Kidney tubule cell (primary cell): ENCODE measurements around the gene TUT1.
"Not testable (repeated sequence)": the region's sequence is repeated elsewhere in the genome, so short reads cannot be mapped to it uniquely, and the experiment has no call there.

ENCODE experiments used
- DNase-seq: peaks from one replicate; pipeline ENCODE4 v3.0.0-alpha.2; 2018; ENCODE audit warnings: low spot score

TUT1 gene, protein sequence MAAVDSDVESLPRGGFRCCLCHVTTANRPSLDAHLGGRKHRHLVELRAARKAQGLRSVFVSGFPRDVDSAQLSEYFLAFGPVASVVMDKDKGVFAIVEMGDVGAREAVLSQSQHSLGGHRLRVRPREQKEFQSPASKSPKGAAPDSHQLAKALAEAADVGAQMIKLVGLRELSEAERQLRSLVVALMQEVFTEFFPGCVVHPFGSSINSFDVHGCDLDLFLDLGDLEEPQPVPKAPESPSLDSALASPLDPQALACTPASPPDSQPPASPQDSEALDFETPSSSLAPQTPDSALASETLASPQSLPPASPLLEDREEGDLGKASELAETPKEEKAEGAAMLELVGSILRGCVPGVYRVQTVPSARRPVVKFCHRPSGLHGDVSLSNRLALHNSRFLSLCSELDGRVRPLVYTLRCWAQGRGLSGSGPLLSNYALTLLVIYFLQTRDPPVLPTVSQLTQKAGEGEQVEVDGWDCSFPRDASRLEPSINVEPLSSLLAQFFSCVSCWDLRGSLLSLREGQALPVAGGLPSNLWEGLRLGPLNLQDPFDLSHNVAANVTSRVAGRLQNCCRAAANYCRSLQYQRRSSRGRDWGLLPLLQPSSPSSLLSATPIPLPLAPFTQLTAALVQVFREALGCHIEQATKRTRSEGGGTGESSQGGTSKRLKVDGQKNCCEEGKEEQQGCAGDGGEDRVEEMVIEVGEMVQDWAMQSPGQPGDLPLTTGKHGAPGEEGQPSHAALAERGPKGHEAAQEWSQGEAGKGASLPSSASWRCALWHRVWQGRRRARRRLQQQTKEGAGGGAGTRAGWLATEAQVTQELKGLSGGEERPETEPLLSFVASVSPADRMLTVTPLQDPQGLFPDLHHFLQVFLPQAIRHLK

DNA sequence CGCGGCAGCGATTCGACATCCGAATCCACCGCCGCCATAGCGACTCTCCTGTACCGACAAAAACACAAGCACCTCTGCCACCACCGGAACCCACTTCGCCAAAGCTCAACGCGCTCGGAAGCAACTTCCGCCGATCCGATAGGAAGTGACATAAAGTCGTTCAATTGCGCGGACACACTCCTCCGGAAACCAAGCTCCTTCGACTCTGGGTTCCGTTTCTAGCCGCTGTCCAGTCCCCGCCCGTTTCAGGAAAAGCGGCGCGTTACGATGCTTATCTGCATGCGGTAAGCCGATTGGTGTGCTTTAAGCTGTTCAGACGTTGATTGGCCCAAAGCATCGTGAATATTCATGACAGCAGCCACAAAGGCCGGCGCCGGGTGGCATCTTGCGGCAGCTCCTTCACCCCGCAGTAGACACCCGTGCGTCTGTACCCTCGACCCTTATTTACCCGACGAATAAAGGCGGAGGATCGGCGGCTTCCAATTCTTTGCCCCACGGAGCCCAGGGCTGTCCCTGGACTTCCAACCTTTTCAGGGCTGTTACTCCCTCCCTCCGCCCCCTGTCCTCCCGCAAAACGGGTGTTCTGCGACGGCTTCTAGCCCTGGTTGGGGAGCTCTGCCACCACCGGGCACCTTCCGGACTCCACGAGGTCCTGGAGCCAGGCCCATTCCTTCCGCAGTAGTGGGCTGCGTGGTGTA is at the start of gene TUT1:
Gene TUT1, minus strand, starts transcription at position 76 of the 698 bp plus-strand sequence. Its CDS starts 38 bp downstream, at position 38.
- peak; percentile 99 for DNase-seq

DNA sequence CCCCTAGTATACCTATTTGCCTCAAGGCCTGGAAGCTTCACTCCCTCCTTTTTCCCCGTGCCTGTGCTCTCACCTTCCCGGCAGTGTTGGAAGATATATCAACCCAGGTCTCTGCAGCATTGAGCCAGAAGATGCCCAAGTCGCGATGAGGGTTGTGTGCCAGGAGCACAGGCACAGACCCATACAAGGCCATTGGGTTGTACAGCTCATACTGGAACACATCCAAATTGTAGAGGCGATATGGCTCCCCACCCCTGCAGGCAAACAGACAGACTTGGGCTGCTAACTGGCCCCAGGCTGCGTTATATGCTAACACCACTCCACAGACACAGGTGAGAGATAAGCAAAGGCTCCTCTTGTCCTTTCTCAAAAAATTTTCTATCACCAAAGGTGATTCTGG is 41.2 kb upstream of the TUT1 start:
- DNase-seq, result no peak

DNA sequence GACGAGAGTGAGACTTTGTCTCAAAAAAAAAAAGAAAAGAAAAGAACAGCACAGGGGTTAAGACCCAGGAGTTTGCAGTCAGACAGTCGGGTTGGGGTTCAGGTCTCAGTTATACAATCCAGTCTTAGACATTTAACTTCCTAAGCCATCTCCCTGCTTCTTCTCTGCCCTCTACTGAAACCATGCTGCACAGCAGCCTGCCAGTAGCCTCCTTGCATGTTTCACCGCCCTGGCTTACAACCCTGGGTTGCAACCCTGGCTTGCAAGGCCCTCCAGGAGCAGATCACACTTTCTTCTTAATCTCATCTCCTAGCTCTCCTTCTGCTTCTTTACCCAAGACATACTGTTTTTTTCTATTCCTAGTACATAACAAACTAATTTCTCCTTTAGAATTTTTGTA is 36.4 kb upstream of the TUT1 start:
- DNase-seq, result no peak

DNA sequence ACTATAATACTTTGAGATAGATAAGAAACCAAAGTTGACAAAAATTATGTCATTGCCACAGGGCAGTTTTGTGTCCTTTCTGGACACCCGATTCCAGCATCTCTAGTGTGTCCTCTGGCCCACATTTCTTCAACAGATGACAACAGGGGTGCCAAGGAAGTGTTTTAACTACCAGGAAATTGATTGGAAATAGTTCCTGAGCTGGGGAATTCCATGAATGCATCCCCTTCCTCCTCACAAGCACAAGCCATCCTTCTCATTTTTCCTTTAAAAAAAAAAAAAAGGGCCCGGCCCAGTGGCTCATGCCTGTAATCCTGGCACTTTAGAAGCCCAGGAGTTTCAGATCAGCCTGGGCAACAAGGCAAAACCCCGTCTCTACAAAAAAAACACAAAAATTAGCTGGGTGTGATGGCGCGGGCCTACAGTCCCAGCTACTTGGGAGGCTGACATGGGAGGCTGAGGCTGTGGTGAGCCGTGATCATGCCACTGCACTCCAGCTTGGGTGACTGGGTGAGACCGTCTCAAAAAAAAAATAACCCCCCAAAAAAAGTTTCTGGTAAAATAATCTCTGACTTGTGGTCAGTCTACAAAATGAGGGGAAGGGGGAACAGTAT is 31.3 kb upstream of the TUT1 start:
- no peak for DNase-seq

GRCh38 chr11:62621567-62622470 is 30.5 kb upstream of the TUT1 start, which contains the start of gene B3GAT3:
TSS of gene B3GAT3 (minus strand) at chr11:62621986. CDS start at chr11:62621947, 39 bp downstream.
- peak; percentile 99 for DNase-seq

DNA sequence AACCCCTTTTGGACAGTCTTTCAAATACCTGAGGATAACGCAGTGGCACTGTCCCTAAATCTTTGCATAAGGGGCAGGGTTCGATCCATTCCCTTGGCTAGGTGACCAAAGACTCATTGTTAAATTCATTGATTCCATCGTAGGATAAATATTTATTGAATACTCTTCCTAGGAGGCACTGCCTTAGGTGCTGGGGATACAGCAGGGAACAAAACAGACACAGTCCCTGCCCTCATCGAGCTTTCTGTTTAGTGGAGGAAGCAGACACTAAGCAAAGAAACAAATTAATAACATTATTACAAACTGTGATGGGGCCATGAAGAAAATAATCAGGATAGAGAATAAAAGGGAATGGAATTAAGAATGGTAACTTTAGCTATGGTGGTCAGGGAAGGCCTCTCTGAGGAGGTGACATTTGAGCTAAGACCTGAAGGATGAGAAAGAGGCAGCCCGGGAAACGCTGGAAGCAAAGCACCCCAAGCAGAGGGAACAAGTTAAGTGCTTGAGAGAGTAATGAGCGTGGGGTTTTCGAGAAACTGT is 29.8 kb upstream of the TUT1 start:
- DNase-seq, result no peak

GRCh38 chr11:62616957-62617356 is 25.6 kb upstream of the TUT1 start:
- not testable (repeated sequence) for DNase-seq

DNA sequence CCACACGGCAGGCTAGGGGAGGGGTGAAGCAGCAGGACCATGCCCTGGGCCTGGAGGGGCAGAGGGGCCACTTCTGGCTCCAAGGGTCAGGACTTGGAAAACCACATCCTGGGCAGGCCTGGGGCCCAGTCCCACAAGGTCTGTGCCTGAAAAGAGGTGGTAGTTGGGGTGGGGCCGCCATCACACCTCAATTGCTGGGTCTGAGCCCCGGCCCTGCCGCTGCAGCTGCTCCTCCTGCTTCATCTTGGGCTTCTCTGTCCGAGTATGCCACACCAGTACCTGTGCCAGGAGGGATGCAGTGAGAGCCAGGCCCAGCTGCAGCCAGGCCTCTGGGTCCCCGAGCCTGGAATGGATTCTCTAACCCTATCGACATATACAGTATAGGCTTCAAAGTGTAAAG is 24.2 kb upstream of the TUT1 start:
- DNase-seq, result no peak

- peak; percentile 78 for DNase-seq
Observed at GRCh38 chr11:62614275-62614674, 23.0 kb upstream of the TUT1 start.

- no peak for DNase-seq
Observed at GRCh38 chr11:62613291-62613778, 22.0 kb upstream of the TUT1 start.

GRCh38 chr11:62612366-62613290 is 21.3 kb upstream of the TUT1 start, which contains the start of the genes EML3 and ROM1:
TSS of gene EML3 (minus strand) at chr11:62612775. CDS start at chr11:62612457, 318 bp downstream.
TSS of gene ROM1 (plus strand) at chr11:62613257. CDS start at chr11:62613282, 25 bp downstream.
- DNase-seq, result peak; percentile 83

GRCh38 chr11:62611705-62612365 is 20.5 kb upstream of the TUT1 start:
- DNase-seq, result peak; percentile 46

- DNase-seq, result no peak
Observed at GRCh38 chr11:62610814-62611704, 19.7 kb upstream of the TUT1 start.

DNA sequence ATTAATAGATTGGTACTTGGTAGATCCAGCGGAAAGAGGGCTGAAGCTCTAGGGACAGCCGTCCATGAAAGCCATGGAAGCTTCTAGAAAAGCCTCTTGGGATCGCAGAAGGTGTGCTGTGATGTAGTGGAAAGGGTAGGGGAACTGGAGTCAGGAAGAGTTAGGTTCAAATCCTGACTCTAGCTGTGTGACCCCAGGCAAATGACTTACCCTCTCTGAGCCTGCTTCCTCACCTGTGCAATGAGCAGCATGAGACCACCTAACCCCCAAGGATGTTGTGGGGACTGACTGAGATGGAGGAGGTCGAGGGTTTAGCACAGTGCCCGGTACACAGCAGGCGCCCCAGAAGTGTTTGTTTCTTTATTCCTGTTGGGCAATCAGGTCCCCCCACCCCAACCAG is 19.1 kb upstream of the TUT1 start:
- DNase-seq, result no peak

GRCh38 chr11:62608776-62609175 is 17.5 kb upstream of the TUT1 start:
- no peak for DNase-seq

DNA sequence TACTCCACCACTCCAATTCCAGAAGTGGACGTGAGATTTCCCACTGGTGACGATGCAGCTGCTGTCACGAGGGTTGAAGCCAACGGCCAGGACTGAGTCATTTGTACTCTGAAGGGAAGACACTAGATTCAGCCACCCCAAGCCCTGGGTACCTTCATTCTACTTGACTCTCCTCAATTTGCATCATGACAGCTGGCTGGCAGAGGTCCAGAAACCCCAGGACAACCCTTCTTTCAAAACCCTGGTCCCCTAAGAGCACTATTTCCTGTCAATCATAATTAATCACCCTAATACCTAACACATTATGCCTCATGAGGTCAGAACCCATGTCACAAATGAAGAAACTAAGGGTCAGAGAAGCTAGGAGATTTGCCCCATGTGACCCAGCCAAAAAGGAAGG is 16.4 kb upstream of the TUT1 start:
- DNase-seq, result no peak

- DNase-seq, result no peak
Observed at GRCh38 chr11:62605902-62606301, 14.6 kb upstream of the TUT1 start.
